Liver (tissue), 9 donors: ENCODE data around the gene SWAP70. TPM values are rescaled to one million over a fixed set of nuclear protein-coding genes. Genes with fewer than 3 reads are reported as not detected.

Experiments
- DNase-seq: peaks from one replicate; pipeline ENCODE4 v3.0.0-alpha.2; 2017; ENCODE audit warnings: low spot score
- H3K27ac ChIP-seq, 2 donors: one replicate each; pipeline ENCODE4 v1.7.0; 2013; ENCODE audit warnings: inconsistent platforms in 2 of 2, low read length in 2 of 2, control low read depth in 1 of 2, low read depth in 1 of 2, mild to moderate bottlenecking in 1 of 2
- H3K27me3 ChIP-seq, 4 donors: one replicate each; pipeline versions ENCODE4 v1.6.1 to v1.7.0; 2013; ENCODE audit warnings: low read length in 3 of 4, inconsistent platforms in 1 of 4, mild to moderate bottlenecking in 1 of 4, moderate library complexity in 1 of 4; ENCODE audit not compliant: control insufficient read depth in 4 of 4, insufficient read depth in 4 of 4
- H3K36me3 ChIP-seq, 4 donors: one replicate each; pipeline versions ENCODE4 v1.6.1 to v1.7.0; 2013; ENCODE audit warnings: low read length in 3 of 4, mild to moderate bottlenecking in 3 of 4, low read depth in 1 of 4, moderate library complexity in 1 of 4; ENCODE audit not compliant: control insufficient read depth in 4 of 4, insufficient read depth in 3 of 4
- H3K4me1 ChIP-seq, 4 donors: one replicate each; pipeline versions ENCODE4 v1.6.1 to v1.7.0; 2013; ENCODE audit warnings: low read length in 3 of 4, mild to moderate bottlenecking in 3 of 4, moderate library complexity in 1 of 4; ENCODE audit not compliant: control insufficient read depth in 4 of 4, insufficient read depth in 4 of 4
- H3K4me3 ChIP-seq, 3 donors: one replicate each; pipeline versions ENCODE4 v1.6.1 to v1.7.0; 2013; ENCODE audit warnings: low read length in 3 of 3, control low read depth in 1 of 3, low read depth in 1 of 3, mild to moderate bottlenecking in 1 of 3
- H3K9ac ChIP-seq, 2 donors: one replicate each; pipeline ENCODE4 v1.7.0; 2013; ENCODE audit warnings: low read length in 2 of 2, mild to moderate bottlenecking in 2 of 2, moderate library complexity in 2 of 2, control low read depth in 1 of 2, low read depth in 1 of 2
- H3K9me3 ChIP-seq, 4 donors: one replicate each; pipeline versions ENCODE4 v1.6.1 to v1.7.0; 2013; ENCODE audit warnings: low read length in 3 of 4; ENCODE audit not compliant: control insufficient read depth in 4 of 4
- EGR1 ChIP-seq, 2 donors: IDR thresholded peaks; 2 replicates each; pipeline ENCODE4 v1.6.1; 2016 to 2018; ENCODE audit warnings: antibody characterized with exemption in 2 of 2, low read depth in 2 of 2
- FOXA1 ChIP-seq: IDR thresholded peaks from 2 replicates; pipeline ENCODE4 v1.6.1; 2016; ENCODE audit warnings: antibody characterized with exemption
- FOXA2 ChIP-seq: IDR thresholded peaks from 2 replicates; pipeline ENCODE4 v1.6.1; 2016; ENCODE audit warnings: antibody characterized with exemption
- GABPA ChIP-seq, 2 donors: IDR thresholded peaks in 1 of 2; conservative IDR thresholded peaks in 1 of 2; 2 replicates each; pipeline ENCODE4 v1.6.1; 2016; ENCODE audit warnings: antibody characterized with exemption in 2 of 2, mild to moderate bottlenecking in 1 of 2, moderate library complexity in 1 of 2
- HNF4A ChIP-seq, 2 donors: conservative IDR thresholded peaks; 2 replicates each; pipeline ENCODE4 v1.6.1; 2016; ENCODE audit warnings: antibody characterized with exemption in 2 of 2, mild to moderate bottlenecking in 2 of 2
- HNF4G ChIP-seq: IDR thresholded peaks from 2 replicates; pipeline ENCODE4 v1.6.1; 2016; ENCODE audit warnings: antibody characterized with exemption
- JUND ChIP-seq, 2 donors: IDR thresholded peaks; 2 replicates each; pipeline ENCODE4 v1.6.1; 2016; ENCODE audit warnings: antibody characterized with exemption in 2 of 2
- NR2F2 ChIP-seq: IDR thresholded peaks from 2 replicates; pipeline ENCODE4 v1.6.1; 2016; ENCODE audit warnings: antibody characterized with exemption
- RAD21 ChIP-seq, 2 donors: IDR thresholded peaks; 2 replicates each; pipeline ENCODE4 v1.6.1; 2016; ENCODE audit warnings: antibody characterized with exemption in 2 of 2, mild to moderate bottlenecking in 2 of 2
- RXRA ChIP-seq, 2 donors: IDR thresholded peaks; 2 replicates each; pipeline ENCODE4 v1.6.1; 2017 to 2018; ENCODE audit warnings: antibody characterized with exemption in 2 of 2, mild to moderate bottlenecking in 1 of 2
- SP1 ChIP-seq: IDR thresholded peaks from 2 replicates; pipeline ENCODE4 v1.6.1; 2018; ENCODE audit warnings: antibody characterized with exemption, mild to moderate bottlenecking
- TAF1 ChIP-seq: conservative IDR thresholded peaks from 2 replicates; pipeline ENCODE4 v1.6.1; 2016; ENCODE audit warnings: antibody characterized with exemption, mild to moderate bottlenecking
- YY1 ChIP-seq: IDR thresholded peaks from 2 replicates; pipeline ENCODE4 v1.6.1; 2016; ENCODE audit warnings: antibody characterized with exemption, mild to moderate bottlenecking
- whole genome bisulfite sequencing: extraction: QIAGEN DNeasy Blood & Tissue Kit; methylation state at CpG from one replicate; pipeline ENCODE4 v1.1.7; 2013; 5-methylcytosine and 5-hydroxymethylcytosine counted together
- polyA plus RNA-seq, 2 donors: library from polyadenylated mRNA; stranded (reverse) in 1 of 2; unstranded in 1 of 2; fragments of 200-250 nt in 1 of 2; fragments of >200 nt in 1 of 2; fragmentation: Nextera tagmentation in 1 of 2; extraction: Ambion mirVana in 1 of 2; gene quantifications; one replicate each; pipeline versions ENCODE4 v1.2.1 to v1.2.3, GENCODE V29; 2013 to 2015
- total RNA-seq, 2 donors: library from RNA; depleted of rRNA; stranded (reverse); fragments of >200 nt; gene quantifications; one replicate each; pipeline ENCODE4 v1.2.3, GENCODE V29; 2014
- TF ChIP-seq, protein P1 (sequence below): IDR thresholded peaks from 2 replicates; pipeline ENCODE4 v1.6.1; 2016; ENCODE audit warnings: antibody characterized with exemption, mild to moderate bottlenecking
- TF ChIP-seq, protein P2 (sequence below): IDR thresholded peaks from 2 replicates; pipeline ENCODE4 v1.6.1; 2016; ENCODE audit warnings: antibody characterized with exemption
- TF ChIP-seq, protein P3 (sequence below): fragments of 150-350 bp; IDR thresholded peaks from 2 replicates; pipeline ENCODE4 v1.5.1; 2017; ENCODE audit warnings: improper control_type of control experiment, low read depth, low read length; ENCODE audit not compliant: missing input control
- TF ChIP-seq, protein P4 (sequence below): IDR thresholded peaks from 2 replicates; pipeline ENCODE4 v1.6.1; 2016; ENCODE audit warnings: antibody characterized with exemption
- TF ChIP-seq, protein P5 (sequence below): IDR thresholded peaks from 2 replicates; pipeline ENCODE4 v1.6.1; 2016; ENCODE audit warnings: antibody characterized with exemption
- donor health status: healthy.
- donor health status: healthy.
- donor health status: healthy.
- donor health status: healthy.
- donor health status: healthy.

The SWAP70 gene
- 1 to 10 TPM; 7.3 to 8.4 TPM for total RNA-seq
- 1 to 10 TPM; 4.0 to 4.3 TPM for polyA plus RNA-seq

DNA sequence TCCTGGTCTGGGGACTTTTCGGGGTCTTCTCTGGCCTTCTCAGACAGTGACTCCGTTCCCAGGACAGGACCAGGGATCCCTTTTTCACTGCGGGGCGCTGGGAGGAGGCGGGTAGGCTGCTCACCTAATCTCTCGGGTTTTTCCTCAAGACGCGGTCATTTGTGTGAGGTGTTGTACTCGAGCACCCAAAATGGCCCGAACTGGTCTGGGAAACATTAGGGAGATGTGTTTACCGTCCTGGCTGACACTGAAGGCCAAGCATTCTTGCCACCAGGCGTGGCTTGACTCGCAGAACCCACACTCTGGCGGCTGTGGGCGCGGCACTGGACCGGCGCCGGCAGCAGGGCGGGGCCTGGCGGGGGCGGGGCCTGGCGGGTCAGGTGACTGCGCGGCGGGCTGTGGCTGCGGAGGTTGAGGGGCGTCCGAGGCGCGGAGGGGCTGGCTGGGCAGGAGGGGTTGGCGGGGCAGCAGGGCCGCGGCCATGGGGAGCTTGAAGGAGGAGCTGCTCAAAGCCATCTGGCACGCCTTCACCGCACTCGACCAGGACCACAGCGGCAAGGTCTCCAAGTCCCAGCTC lies at the start of gene SWAP70:
SWAP70 (plus strand) TSS at position 379 of the 577 bp plus-strand sequence; CDS start at position 482, 103 bp downstream.
- 1% methylated on average over 38 of the region's 38 CpGs for WGBS
- Histone ChIP-seq H3K4me3 (peak within 1 kb of the TSS; percentile 84 to 99 (median 93)), H3K27ac (peak within 1 kb of the TSS; percentile 64 to 86), H3K36me3 (no peaks in the 10 kb centered on the region), H3K4me1 (peaks cover 2 to 11% (median 7%) of the 10 kb centered on the region in 4 donors), H3K9me3 (peaks cover 0 to 6% (median 0%) of the 10 kb centered on the region in 4 donors), H3K27me3 (no peaks in the 10 kb centered on the region), H3K9ac (peak within 1 kb of the TSS; percentile 45 to 59)
- TF ChIP-seq, protein P1, sequence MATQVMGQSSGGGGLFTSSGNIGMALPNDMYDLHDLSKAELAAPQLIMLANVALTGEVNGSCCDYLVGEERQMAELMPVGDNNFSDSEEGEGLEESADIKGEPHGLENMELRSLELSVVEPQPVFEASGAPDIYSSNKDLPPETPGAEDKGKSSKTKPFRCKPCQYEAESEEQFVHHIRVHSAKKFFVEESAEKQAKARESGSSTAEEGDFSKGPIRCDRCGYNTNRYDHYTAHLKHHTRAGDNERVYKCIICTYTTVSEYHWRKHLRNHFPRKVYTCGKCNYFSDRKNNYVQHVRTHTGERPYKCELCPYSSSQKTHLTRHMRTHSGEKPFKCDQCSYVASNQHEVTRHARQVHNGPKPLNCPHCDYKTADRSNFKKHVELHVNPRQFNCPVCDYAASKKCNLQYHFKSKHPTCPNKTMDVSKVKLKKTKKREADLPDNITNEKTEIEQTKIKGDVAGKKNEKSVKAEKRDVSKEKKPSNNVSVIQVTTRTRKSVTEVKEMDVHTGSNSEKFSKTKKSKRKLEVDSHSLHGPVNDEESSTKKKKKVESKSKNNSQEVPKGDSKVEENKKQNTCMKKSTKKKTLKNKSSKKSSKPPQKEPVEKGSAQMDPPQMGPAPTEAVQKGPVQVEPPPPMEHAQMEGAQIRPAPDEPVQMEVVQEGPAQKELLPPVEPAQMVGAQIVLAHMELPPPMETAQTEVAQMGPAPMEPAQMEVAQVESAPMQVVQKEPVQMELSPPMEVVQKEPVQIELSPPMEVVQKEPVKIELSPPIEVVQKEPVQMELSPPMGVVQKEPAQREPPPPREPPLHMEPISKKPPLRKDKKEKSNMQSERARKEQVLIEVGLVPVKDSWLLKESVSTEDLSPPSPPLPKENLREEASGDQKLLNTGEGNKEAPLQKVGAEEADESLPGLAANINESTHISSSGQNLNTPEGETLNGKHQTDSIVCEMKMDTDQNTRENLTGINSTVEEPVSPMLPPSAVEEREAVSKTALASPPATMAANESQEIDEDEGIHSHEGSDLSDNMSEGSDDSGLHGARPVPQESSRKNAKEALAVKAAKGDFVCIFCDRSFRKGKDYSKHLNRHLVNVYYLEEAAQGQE: no peak
- TF ChIP-seq, protein P2, sequence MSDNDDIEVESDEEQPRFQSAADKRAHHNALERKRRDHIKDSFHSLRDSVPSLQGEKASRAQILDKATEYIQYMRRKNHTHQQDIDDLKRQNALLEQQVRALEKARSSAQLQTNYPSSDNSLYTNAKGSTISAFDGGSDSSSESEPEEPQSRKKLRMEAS: no peak
- no peak for TF ChIP-seq FOXA1
- TF ChIP-seq, protein P3, sequence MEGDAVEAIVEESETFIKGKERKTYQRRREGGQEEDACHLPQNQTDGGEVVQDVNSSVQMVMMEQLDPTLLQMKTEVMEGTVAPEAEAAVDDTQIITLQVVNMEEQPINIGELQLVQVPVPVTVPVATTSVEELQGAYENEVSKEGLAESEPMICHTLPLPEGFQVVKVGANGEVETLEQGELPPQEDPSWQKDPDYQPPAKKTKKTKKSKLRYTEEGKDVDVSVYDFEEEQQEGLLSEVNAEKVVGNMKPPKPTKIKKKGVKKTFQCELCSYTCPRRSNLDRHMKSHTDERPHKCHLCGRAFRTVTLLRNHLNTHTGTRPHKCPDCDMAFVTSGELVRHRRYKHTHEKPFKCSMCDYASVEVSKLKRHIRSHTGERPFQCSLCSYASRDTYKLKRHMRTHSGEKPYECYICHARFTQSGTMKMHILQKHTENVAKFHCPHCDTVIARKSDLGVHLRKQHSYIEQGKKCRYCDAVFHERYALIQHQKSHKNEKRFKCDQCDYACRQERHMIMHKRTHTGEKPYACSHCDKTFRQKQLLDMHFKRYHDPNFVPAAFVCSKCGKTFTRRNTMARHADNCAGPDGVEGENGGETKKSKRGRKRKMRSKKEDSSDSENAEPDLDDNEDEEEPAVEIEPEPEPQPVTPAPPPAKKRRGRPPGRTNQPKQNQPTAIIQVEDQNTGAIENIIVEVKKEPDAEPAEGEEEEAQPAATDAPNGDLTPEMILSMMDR: peak; percentile 55
- peak in 1 of 2 donors; percentile 53 for TF ChIP-seq RAD21 (IDR thresholded peaks at IDR 0.05)
- TF ChIP-seq, protein P4, sequence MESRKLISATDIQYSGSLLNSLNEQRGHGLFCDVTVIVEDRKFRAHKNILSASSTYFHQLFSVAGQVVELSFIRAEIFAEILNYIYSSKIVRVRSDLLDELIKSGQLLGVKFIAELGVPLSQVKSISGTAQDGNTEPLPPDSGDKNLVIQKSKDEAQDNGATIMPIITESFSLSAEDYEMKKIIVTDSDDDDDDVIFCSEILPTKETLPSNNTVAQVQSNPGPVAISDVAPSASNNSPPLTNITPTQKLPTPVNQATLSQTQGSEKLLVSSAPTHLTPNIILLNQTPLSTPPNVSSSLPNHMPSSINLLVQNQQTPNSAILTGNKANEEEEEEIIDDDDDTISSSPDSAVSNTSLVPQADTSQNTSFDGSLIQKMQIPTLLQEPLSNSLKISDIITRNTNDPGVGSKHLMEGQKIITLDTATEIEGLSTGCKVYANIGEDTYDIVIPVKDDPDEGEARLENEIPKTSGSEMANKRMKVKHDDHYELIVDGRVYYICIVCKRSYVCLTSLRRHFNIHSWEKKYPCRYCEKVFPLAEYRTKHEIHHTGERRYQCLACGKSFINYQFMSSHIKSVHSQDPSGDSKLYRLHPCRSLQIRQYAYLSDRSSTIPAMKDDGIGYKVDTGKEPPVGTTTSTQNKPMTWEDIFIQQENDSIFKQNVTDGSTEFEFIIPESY: no peak
- no peak for TF ChIP-seq EGR1 (IDR thresholded peaks at IDR 0.05; ENCODE audit: low read depth in 2 of 2)
- no peak for TF ChIP-seq RXRA (IDR thresholded peaks at IDR 0.05)
- TF ChIP-seq HNF4G: no peak
- no peak for TF ChIP-seq GABPA (IDR thresholded peaks at IDR 0.05 in 1 of 2, conservative IDR thresholded peaks at IDR 0.05 in 1 of 2)
- TF ChIP-seq, protein P5, sequence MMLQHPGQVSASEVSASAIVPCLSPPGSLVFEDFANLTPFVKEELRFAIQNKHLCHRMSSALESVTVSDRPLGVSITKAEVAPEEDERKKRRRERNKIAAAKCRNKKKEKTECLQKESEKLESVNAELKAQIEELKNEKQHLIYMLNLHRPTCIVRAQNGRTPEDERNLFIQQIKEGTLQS: no peak
- no peak for TF ChIP-seq SP1
- no peak for TF ChIP-seq NR2F2
- TF ChIP-seq JUND (IDR thresholded peaks at IDR 0.05): no peak
- no peak for TF ChIP-seq FOXA2
- peak; percentile 37 for TF ChIP-seq TAF1
- peak; percentile 32 for TF ChIP-seq YY1
- TF ChIP-seq HNF4A (conservative IDR thresholded peaks at IDR 0.05): no peak
- DNase-seq: peak; percentile 90
